ENCODE measurements around the gene M1AP. TPM values are rescaled to one million over a fixed set of nuclear protein-coding genes. Genes with fewer than 3 reads are reported as not detected.

Gene M1AP
- total RNA-seq, 1 donor: 0.31 TPM

- Histone ChIP-seq H3K4me1 (ENCODE audit: insufficient read depth, low read length) (no peaks in the 10 kb centered on the region), H3K9me3 (ENCODE audit: low read depth, low read length) (no peaks in the 10 kb centered on the region), H3K27me3 (ENCODE audit: insufficient read depth, low read length) (no peaks in the 10 kb centered on the region), H3K4me3 (ENCODE audit: low read length) (no peak overlapping the region)
Measured at GRCh38 chr2:74673826-74674528, 25.8 kb upstream of the M1AP start.

DNA sequence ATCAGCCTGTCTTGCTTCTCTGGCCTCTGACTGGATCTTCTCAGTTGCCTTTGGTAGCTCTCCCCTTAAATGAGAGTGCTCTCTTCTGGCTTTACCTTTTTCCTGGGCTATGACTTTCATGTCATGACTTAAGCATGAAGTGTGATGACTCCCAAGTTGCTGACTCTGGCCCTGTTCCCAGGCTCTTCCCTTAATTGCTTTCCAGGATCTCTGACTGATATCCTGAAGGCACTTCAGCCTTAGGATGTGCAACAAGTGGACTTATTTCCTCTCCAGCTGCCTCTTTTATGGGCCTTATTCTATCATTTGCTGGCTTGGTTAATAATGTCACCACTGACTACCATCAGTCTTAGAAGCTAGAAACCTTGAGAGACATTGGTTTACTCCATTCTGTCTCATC is 23.3 kb upstream of the M1AP start:
- Histone ChIP-seq H3K27me3 (ENCODE audit: insufficient read depth, low read length) (no peaks in the 10 kb centered on the region), H3K4me3 (ENCODE audit: low read length) (no peak overlapping the region), H3K9me3 (ENCODE audit: low read depth, low read length) (no peaks in the 10 kb centered on the region), H3K4me1 (ENCODE audit: insufficient read depth, low read length) (no peaks in the 10 kb centered on the region)

GRCh38 chr2:74670263-74670662 is 22.1 kb upstream of the M1AP start:
- H3K27me3 ChIP-seq (ENCODE audit: insufficient read depth, low read length): no peaks in the 10 kb centered on the region
- H3K4me3 ChIP-seq (ENCODE audit: low read length): no peak overlapping the region
- H3K9me3 ChIP-seq (ENCODE audit: low read depth, low read length): no peaks in the 10 kb centered on the region
- no peaks in the 10 kb centered on the region for H3K4me1 ChIP-seq (ENCODE audit: insufficient read depth, low read length)

GRCh38 chr2:74668087-74668486 is 20.0 kb upstream of the M1AP start:
- no peaks in the 10 kb centered on the region for H3K9me3 ChIP-seq (ENCODE audit: low read depth, low read length)
- H3K4me1 ChIP-seq (ENCODE audit: insufficient read depth, low read length): no peaks in the 10 kb centered on the region
- H3K27me3 ChIP-seq (ENCODE audit: insufficient read depth, low read length): no peaks in the 10 kb centered on the region
- H3K4me3 ChIP-seq (ENCODE audit: low read length): no peak overlapping the region

DNA sequence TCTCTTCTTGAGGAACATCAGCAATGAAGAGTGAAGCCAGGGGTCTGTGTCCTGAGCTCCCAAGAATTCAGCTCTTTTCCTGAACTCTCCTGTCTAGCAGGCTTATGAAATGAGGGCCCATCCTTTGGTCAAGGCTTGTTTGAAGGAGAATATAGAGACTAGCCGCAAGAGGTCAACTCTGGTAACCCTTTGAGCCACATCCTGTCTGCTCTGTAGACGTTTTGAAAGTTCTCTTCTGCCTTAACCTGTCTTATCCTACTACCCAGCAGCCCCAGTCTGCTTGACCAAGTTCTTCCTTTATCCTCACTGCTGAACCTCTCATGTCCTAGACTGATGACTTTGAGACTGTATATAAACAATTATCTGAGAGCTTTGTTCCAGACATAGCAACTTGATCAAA is 11.3 kb upstream of the M1AP start:
- no peaks in the 10 kb centered on the region for H3K9me3 ChIP-seq (ENCODE audit: low read depth, low read length)
- peaks cover 5% of the 10 kb centered on the region for H3K4me1 ChIP-seq (ENCODE audit: insufficient read depth, low read length)
- H3K4me3 ChIP-seq (ENCODE audit: low read length): no peak overlapping the region
- H3K27me3 ChIP-seq (ENCODE audit: insufficient read depth, low read length): no peaks in the 10 kb centered on the region

GRCh38 chr2:74658516-74658915 is 10.4 kb upstream of the M1AP start:
- no peak overlapping the region for H3K4me3 ChIP-seq (ENCODE audit: low read length)
- H3K27me3 ChIP-seq (ENCODE audit: insufficient read depth, low read length): no peaks in the 10 kb centered on the region
- no peaks in the 10 kb centered on the region for H3K9me3 ChIP-seq (ENCODE audit: low read depth, low read length)
- H3K4me1 ChIP-seq (ENCODE audit: insufficient read depth, low read length): peaks cover 12% of the 10 kb centered on the region

GRCh38 chr2:74655579-74655978 is 7.4 kb upstream of the M1AP start:
- H3K4me1 ChIP-seq (ENCODE audit: insufficient read depth, low read length): peaks cover 15% of the 10 kb centered on the region
- no peak overlapping the region for H3K4me3 ChIP-seq (ENCODE audit: low read length)
- H3K27me3 ChIP-seq (ENCODE audit: insufficient read depth, low read length): no peaks in the 10 kb centered on the region
- no peaks in the 10 kb centered on the region for H3K9me3 ChIP-seq (ENCODE audit: low read depth, low read length)

DNA sequence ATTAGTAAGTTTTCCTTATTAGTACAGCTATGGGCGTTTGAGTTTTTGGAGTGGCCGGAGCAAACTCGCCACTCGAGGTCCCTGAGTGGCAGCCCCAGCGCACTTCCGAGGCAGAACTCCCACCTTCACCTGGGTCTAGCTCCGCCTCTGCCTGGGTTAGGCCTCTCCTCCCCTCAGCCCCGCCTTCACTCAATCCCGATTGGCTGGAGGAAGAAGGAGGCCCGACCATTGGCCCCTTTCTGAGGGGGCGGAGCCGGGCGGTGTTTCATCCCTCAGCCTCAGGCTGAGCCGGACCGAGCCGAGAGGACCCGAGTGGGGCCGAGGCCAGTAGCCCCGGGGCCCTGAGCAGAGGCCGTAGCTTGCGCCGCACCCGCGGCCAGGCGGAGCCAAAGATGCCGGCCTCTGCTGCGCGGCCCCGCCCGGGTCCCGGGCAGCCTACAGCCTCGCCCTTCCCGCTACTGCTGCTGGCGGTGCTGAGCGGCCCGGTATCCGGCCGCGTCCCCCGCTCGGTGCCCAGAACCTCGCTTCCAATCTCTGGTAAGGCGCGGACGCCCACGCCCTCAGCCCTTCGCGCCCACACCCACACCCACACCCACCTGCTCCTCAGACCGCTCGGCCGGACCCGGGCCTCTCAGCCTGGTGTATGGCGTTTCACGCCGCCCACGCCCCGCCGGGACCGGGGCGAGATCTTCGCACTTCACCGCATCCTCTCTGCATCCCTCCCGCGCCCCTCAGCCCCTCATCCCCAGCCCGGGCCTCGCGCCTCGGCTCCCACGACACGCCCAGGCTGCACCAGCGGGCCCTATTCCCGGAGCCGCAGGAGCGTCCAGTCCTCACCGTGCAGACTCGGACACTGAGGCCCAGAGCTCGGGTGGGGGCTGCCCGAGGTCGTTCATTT is 6.1 kb upstream of the M1AP start, which contains the start of gene SEMA4F:
Gene SEMA4F, plus strand, starts transcription at position 263 of the 898 bp plus-strand sequence. Its CDS starts 130 bp downstream, at position 393.
- H3K27me3 ChIP-seq (ENCODE audit: insufficient read depth, low read length): peaks cover 4% of the 10 kb centered on the region

GRCh38 chr2:74653589-74653984 is 5.5 kb upstream of the M1AP start:
- Histone ChIP-seq H3K27me3 (ENCODE audit: insufficient read depth, low read length) (peaks cover 10% of the 10 kb centered on the region), H3K4me3 (ENCODE audit: low read length) (peak overlapping the region; percentile 70), H3K4me1 (ENCODE audit: insufficient read depth, low read length) (peaks cover 15% of the 10 kb centered on the region), H3K9me3 (ENCODE audit: low read depth, low read length) (no peaks in the 10 kb centered on the region)

More for the DNA sequence above, 6.1 kb upstream of the M1AP start, which contains the start of gene SEMA4F:
- no peaks in the 10 kb centered on the region for H3K9me3 ChIP-seq (ENCODE audit: low read depth, low read length)
- peak within 1 kb of the TSS; percentile 70 for H3K4me3 ChIP-seq (ENCODE audit: low read length)
- H3K4me1 ChIP-seq (ENCODE audit: insufficient read depth, low read length): peaks cover 15% of the 10 kb centered on the region

- H3K4me3 ChIP-seq (ENCODE audit: low read length): no peak overlapping the region
- no peaks in the 10 kb centered on the region for H3K9me3 ChIP-seq (ENCODE audit: low read depth, low read length)
- H3K27me3 ChIP-seq (ENCODE audit: insufficient read depth, low read length): peaks cover 20% of the 10 kb centered on the region
Measured at GRCh38 chr2:74646834-74647482, 1.2 kb downstream of the M1AP start.

GRCh38 chr2:74646201-74646600 is 1.9 kb downstream of the M1AP start:
- no peak overlapping the region for H3K4me3 ChIP-seq (ENCODE audit: low read length)
- H3K9me3 ChIP-seq (ENCODE audit: low read depth, low read length): no peaks in the 10 kb centered on the region
- peaks cover 23% of the 10 kb centered on the region for H3K27me3 ChIP-seq (ENCODE audit: insufficient read depth, low read length)
- peaks cover 7% of the 10 kb centered on the region for H3K4me1 ChIP-seq (ENCODE audit: insufficient read depth, low read length)

More at GRCh38 chr2:74646834-74647482, 1.2 kb downstream of the M1AP start:
- H3K4me1 ChIP-seq (ENCODE audit: insufficient read depth, low read length): peaks cover 7% of the 10 kb centered on the region

- Histone ChIP-seq H3K27me3 (ENCODE audit: insufficient read depth, low read length) (peaks cover 24% of the 10 kb centered on the region), H3K9me3 (ENCODE audit: low read depth, low read length) (no peaks in the 10 kb centered on the region), H3K4me1 (ENCODE audit: insufficient read depth, low read length) (peaks cover 7% of the 10 kb centered on the region), H3K4me3 (ENCODE audit: low read length) (no peak overlapping the region)
Measured at GRCh38 chr2:74645344-74645743, 2.8 kb downstream of the M1AP start.

- Histone ChIP-seq H3K4me1 (ENCODE audit: insufficient read depth, low read length) (no peaks in the 10 kb centered on the region), H3K27me3 (ENCODE audit: insufficient read depth, low read length) (peaks cover 34% of the 10 kb centered on the region), H3K4me3 (ENCODE audit: low read length) (no peak overlapping the region), H3K9me3 (ENCODE audit: low read depth, low read length) (no peaks in the 10 kb centered on the region)
Measured at GRCh38 chr2:74639550-74639949, 8.6 kb downstream of the M1AP start.

- Histone ChIP-seq H3K4me3 (ENCODE audit: low read length) (no peak overlapping the region), H3K4me1 (ENCODE audit: insufficient read depth, low read length) (no peaks in the 10 kb centered on the region), H3K9me3 (ENCODE audit: low read depth, low read length) (no peaks in the 10 kb centered on the region), H3K27me3 (ENCODE audit: insufficient read depth, low read length) (peaks cover 20% of the 10 kb centered on the region)
Measured at GRCh38 chr2:74632939-74633312, 15.2 kb downstream of the M1AP start.

Measured in mononuclear cell (primary cell).